ENCODE results near the gene RUNX2. TPM values are rescaled to one million over a fixed set of nuclear protein-coding genes. Genes with fewer than 3 reads are reported as not detected.
A peak's percentile ranks its signal among the peaks of the same experiment; 100 is the strongest.

RUNX2 gene
- total and polyA plus RNA-seq, 9 of the 15 experiments (the other 6 are each of a cell fraction or from before 2014, with no cell fraction given): 0.29 to 1.00 (median 0.43) TPM

GRCh38 chr6:45512717-45513116, 184.6 kb downstream of the RUNX2 start (continued):
- no peak for TF ChIP-seq CEBPZ (IDR thresholded peaks at IDR 0.05; ENCODE audit: borderline replicate concordance, low read depth, low read length)
- no peak for TF ChIP-seq DIDO1 (tag; IDR thresholded peaks at IDR 0.05; ENCODE audit: low read depth)
- no peak for TF ChIP-seq ZNF224 (CRISPR knock-in tag; IDR thresholded peaks at IDR 0.05)
- no peak for TF ChIP-seq PHF8 (IDR thresholded peaks at IDR 0.05; ENCODE audit: borderline replicate concordance, low read length)

- CTCF ChIA-PET (ENCODE audit: low intra/inter-chr PET ratio): no interaction called here
- H2AFZ ChIP-seq (ENCODE audit: low read depth, low read length): no peak overlapping the region
Measured at GRCh38 chr6:45513213-45513618, 185.1 kb downstream of the RUNX2 start.

More at GRCh38 chr6:45513213-45513618, 185.1 kb downstream of the RUNX2 start:
- POLR2A ChIA-PET: no interaction called here
- BruUV-seq (replicated peaks): no TSS peak
- WGBS (ENCODE audit: insufficient coverage, low coverage, missing lambda C conversion rate): 61% methylated on average over 9 of the region's 9 CpGs
- no peaks in the 10 kb centered on the region for H3K9me1 ChIP-seq (ENCODE audit: control insufficient read depth, insufficient read depth, low read length)
- TF ChIP-seq CEBPG (CRISPR knock-in tag; IDR thresholded peaks at IDR 0.05) (peak; percentile 40; the same call in 1 of the 2 replicates), CEBPG (tag; conservative IDR thresholded peaks at IDR 0.05 in 1 of 2, IDR thresholded peaks at IDR 0.05 in 1 of 2) (no peak), USF1 (CRISPR knock-in tag; IDR thresholded peaks at IDR 0.05) (0 out of 2 replicates have a peak, but pooled peaks have one; percentile 8), BRF1 (IDR thresholded peaks at IDR 0.05; ENCODE audit: borderline replicate concordance, extremely low read depth, insufficient read length) (no peak)
- no peaks in the 10 kb centered on the region for H3K36me3 ChIP-seq (ENCODE audit: control insufficient read depth, insufficient read depth, low read length)
- no peak overlapping the region for H3K4me2 ChIP-seq (ENCODE audit: insufficient read depth, low read length)
- no peaks in the 10 kb centered on the region for H3K4me1 ChIP-seq (replicated peaks in 1 of 2; ENCODE audit: control insufficient read depth in 2 of 2, insufficient read depth in 2 of 2, low read length in 2 of 2)
- H3K9ac ChIP-seq (ENCODE audit: insufficient read depth in 1 of 2, low read depth in 2 of 2, low read length in 2 of 2): no peak overlapping the region
- no peak overlapping the region for H3K27ac ChIP-seq (ENCODE audit: extremely low read depth, low read depth, low read length)
- no peaks in the 10 kb centered on the region for H4K20me1 ChIP-seq (replicated peaks; ENCODE audit: control insufficient read depth, insufficient read depth, low read length)
- FAIRE-seq (no peak), DNase-seq (ENCODE audit: extremely low read depth in 1 of 4, low spot score in 3 of 4) (no peak), ATAC-seq (peak; percentile 32; the same call in 1 of the 3 replicates)
- H3K4me3 ChIP-seq: no peak overlapping the region
- intact Hi-C loops (cut with micrococcal nuclease) (no loop called here), in situ Hi-C loops (cut with MboI) (no loop called here)
- no peaks in the 10 kb centered on the region for H3K79me2 ChIP-seq (ENCODE audit: control insufficient read depth, insufficient read depth, low read length)
- no peaks in the 10 kb centered on the region; a peak in 1 of 5 replicates for H3K27me3 ChIP-seq (ENCODE audit: control insufficient read depth in 2 of 2, insufficient read depth in 2 of 2, low read length in 2 of 2)
- H3K9me3 ChIP-seq (replicated peaks; ENCODE audit: control insufficient read depth, insufficient read depth, low read depth, low read length): no peaks in the 10 kb centered on the region

Measured in K562 (cell line).